HepG2 (cell line): ENCODE data around the gene RBP4. TPM values are rescaled to one million over a fixed set of nuclear protein-coding genes. Genes with fewer than 3 reads are reported as not detected.

Source experiments
- ATAC-seq: fragments of 200-7000 bp; cut with Tn5 transposase; 3 replicates; pipeline ENCODE4 v1.9.1; 2020; ENCODE audit warnings: mild to moderate bottlenecking, moderate library complexity
- BruUV-seq: library from RNA; stranded (reverse); fragments of 400-500 nt; replicated peaks from 2 replicates; lab custom pipeline; 2021; lab: Mats Ljungman, UMichigan
- CTCF ChIA-PET: fragments of 300-600 bp; formaldehyde crosslinking; extraction: SDS; loops from one replicate; lab custom pipeline; 2021; ENCODE audit warnings: low total read pairs, inconsistent platforms, low intra/inter-chr PET ratio; lab: Yijun Ruan, JAX
- POLR2A ChIA-PET: fragments of 350-600 bp; sonication (Branson Sonifier 250); formaldehyde crosslinking; loops from one replicate; lab custom pipeline; 2020; ENCODE audit warnings: antibody characterized with exemption, inconsistent platforms; lab: Yijun Ruan, JAX
- DNase-seq: peaks from one replicate; pipeline ENCODE4 v3.0.0-alpha.2; 2015; ENCODE audit warnings: low spot score
- FAIRE-seq: peaks from 3 replicates; lab custom pipeline; 2011; peaks lifted over from hg19 to GRCh38; lab: Jason Lieb, UNC
- H2AFZ ChIP-seq: one replicate; pipeline ENCODE4 v1.6.1; 2011; ENCODE audit warnings: low read length, inconsistent platforms
- H3K27ac ChIP-seq: fragments of 300-600 bp; 3 replicates; pipeline ENCODE4 v1.8.0; 2011; ENCODE audit warnings: mixed run types, mild to moderate bottlenecking, mixed read lengths, low read length, inconsistent platforms; ENCODE audit not compliant: insufficient read depth; ENCODE audit errors: extremely low read length
- H3K27me3 ChIP-seq, 2 experiments: fragments of 200-600 bp in 1 of 2; 2 replicates in 1 of 2; 3 replicates in 1 of 2; pipeline versions ENCODE4 v1.6.0 to v1.8.0; 2011; ENCODE audit warnings: low read length in 2 of 2, mild to moderate bottlenecking in 2 of 2, moderate library complexity in 2 of 2, inconsistent platforms in 1 of 2; ENCODE audit not compliant: insufficient read depth in 2 of 2, control insufficient read depth in 1 of 2
- H3K36me3 ChIP-seq, 2 experiments: fragments of 200-600 bp in 1 of 2; replicated peaks in 1 of 2; 2 replicates in 1 of 2; 3 replicates in 1 of 2; pipeline versions ENCODE4 v1.5.1 to v1.8.0; 2011; ENCODE audit warnings: low read length in 2 of 2, inconsistent platforms in 1 of 2; ENCODE audit not compliant: insufficient read depth in 2 of 2, control insufficient read depth in 1 of 2
- H3K4me1 ChIP-seq: 2 replicates; pipeline ENCODE4 v1.5.1; 2012; ENCODE audit warnings: low read length, inconsistent platforms; ENCODE audit not compliant: insufficient read depth
- H3K4me2 ChIP-seq: 2 replicates; pipeline ENCODE4 v1.6.0; 2011; ENCODE audit warnings: low read depth, low read length, inconsistent platforms
- H3K4me3 ChIP-seq, 3 experiments: fragments of 200-600 bp in 1 of 3; sonication (generic), shearing (Covaris generic) in 1 of 3; replicated peaks in 1 of 3; 2 replicates each; pipeline ENCODE4 v1.5.1; 2011 to 2016; ENCODE audit warnings: low read length in 3 of 3, inconsistent platforms in 2 of 3, low read depth in 2 of 3, mild to moderate bottlenecking in 2 of 3, control low read depth in 1 of 3, mixed read lengths in 1 of 3; ENCODE audit not compliant: insufficient read depth in 1 of 3
- H3K79me2 ChIP-seq: one replicate; pipeline ENCODE4 v1.6.1; 2011; ENCODE audit warnings: low read length, inconsistent platforms; ENCODE audit not compliant: insufficient read depth
- H3K9ac ChIP-seq: 2 replicates; pipeline ENCODE4 v1.6.0; 2011; ENCODE audit warnings: mild to moderate bottlenecking, low read depth, low read length, inconsistent platforms; ENCODE audit not compliant: insufficient read depth
- H3K9me3 ChIP-seq: 2 replicates; pipeline ENCODE4 v1.5.1; 2012; ENCODE audit warnings: mild to moderate bottlenecking, low read length
- H4K20me1 ChIP-seq: 2 replicates; pipeline ENCODE4 v1.6.0; 2011; ENCODE audit warnings: inconsistent platforms, mild to moderate bottlenecking, low read length, moderate library complexity; ENCODE audit not compliant: insufficient read depth
- BCL3 ChIP-seq: sonication (generic); formaldehyde crosslinking; IDR thresholded peaks from 2 replicates; pipeline ENCODE4 v1.5.1; 2020; ENCODE audit warnings: mild to moderate bottlenecking, missing genetic modification reagents, moderate library complexity
- EP300 ChIP-seq, 3 experiments: sonication (generic) in 1 of 3; formaldehyde crosslinking in 1 of 3; IDR thresholded peaks; 2 replicates each; pipeline versions ENCODE4 v1.5.1 to v1.6.1; 2011 to 2020; ENCODE audit warnings: low read depth in 2 of 3, low read length in 2 of 3, borderline replicate concordance in 1 of 3, improper control_type of control experiment in 1 of 3, mild to moderate bottlenecking in 1 of 3, missing genetic modification reagents in 1 of 3, moderate library complexity in 1 of 3
- ETV6 ChIP-seq: sonication (generic); formaldehyde crosslinking; conservative IDR thresholded peaks from 2 replicates; pipeline ENCODE4 v1.4.0; 2020; ENCODE audit warnings: missing genetic modification reagents
- FOSL2 ChIP-seq: sonication (generic); formaldehyde crosslinking; IDR thresholded peaks from 2 replicates; pipeline ENCODE4 v1.4.0; 2020; ENCODE audit warnings: missing genetic modification reagents
- NFE2 ChIP-seq: sonication (generic); formaldehyde crosslinking; IDR thresholded peaks from 2 replicates; pipeline ENCODE4 v1.4.0; 2020; ENCODE audit warnings: missing genetic modification reagents
- NFIB ChIP-seq: sonication (generic); formaldehyde crosslinking; IDR thresholded peaks from 2 replicates; pipeline ENCODE4 v1.9.0; 2021; ENCODE audit warnings: missing genetic modification reagents, mild to moderate bottlenecking, borderline replicate concordance
- POGZ ChIP-seq: sonication (generic); formaldehyde crosslinking; IDR thresholded peaks from 2 replicates; pipeline ENCODE4 v1.4.0; 2020; ENCODE audit warnings: mild to moderate bottlenecking, missing genetic modification reagents
- SRY ChIP-seq: sonication (generic); formaldehyde crosslinking; IDR thresholded peaks from 2 replicates; pipeline ENCODE4 v1.8.0; 2022; ENCODE audit warnings: mild to moderate bottlenecking, missing genetic modification reagents
- TEF ChIP-seq: sonication (generic); formaldehyde crosslinking; IDR thresholded peaks from 2 replicates; pipeline ENCODE4 v1.5.0; 2020; ENCODE audit warnings: missing genetic modification reagents
- THYN1 ChIP-seq: sonication (generic); formaldehyde crosslinking; IDR thresholded peaks from 2 replicates; pipeline ENCODE4 v1.8.1; 2023; ENCODE audit warnings: low read depth, mild to moderate bottlenecking, moderate library complexity, missing genetic modification reagents, borderline replicate concordance
- ZNF205 ChIP-seq: IDR thresholded peaks from 2 replicates; pipeline ENCODE4 v1.6.1; 2018; ENCODE audit warnings: missing biosample characterization, missing genetic modification reagents
- ZNF230 ChIP-seq: sonication (generic); formaldehyde crosslinking; IDR thresholded peaks from 2 replicates; pipeline ENCODE4 v1.4.0; 2020; ENCODE audit warnings: mild to moderate bottlenecking, missing genetic modification reagents
- ZNF263 ChIP-seq: sonication (generic); formaldehyde crosslinking; IDR thresholded peaks from 2 replicates; pipeline ENCODE4 v1.4.0; 2020; ENCODE audit warnings: missing genetic modification reagents
- ZNF775 ChIP-seq: sonication (generic); formaldehyde crosslinking; IDR thresholded peaks from 2 replicates; pipeline ENCODE4 v1.4.0; 2020; ENCODE audit warnings: missing genetic modification reagents, mild to moderate bottlenecking, moderate library complexity, borderline replicate concordance
- ZNF841 ChIP-seq: sonication (generic); formaldehyde crosslinking; IDR thresholded peaks from 2 replicates; pipeline ENCODE4 v1.8.1; 2023; ENCODE audit warnings: missing genetic modification reagents, borderline replicate concordance
- ZNF879 ChIP-seq: sonication (generic); formaldehyde crosslinking; IDR thresholded peaks from 2 replicates; pipeline ENCODE4 v1.8.1; 2023; ENCODE audit warnings: missing genetic modification reagents
- WGBS: methylation state at CpG from one replicate; pipeline ENCODE4 v1.1.6; 2017; ENCODE audit warnings: low lambda C conversion rate; 5-methylcytosine and 5-hydroxymethylcytosine counted together
- in situ Hi-C: cut with HindIII; loops from 2 replicates; pipeline ENCODE4 v1.10.0; 2017; ENCODE audit warnings: low pct_unique_long_range_greater_than_20kb; ENCODE audit not compliant: extremely low pct_ligation_motif_present
- intact Hi-C: fragments of 100-400 bp; cut with micrococcal nuclease; formaldehyde crosslinking; loops from one replicate; pipeline ENCODE4 v1.10.0; 2022; ENCODE audit not compliant: unreplicated experiment
- polyA plus RNA-seq, 8 experiments: library from polyadenylated mRNA; depleted of rRNA in 3 of 8; stranded (reverse) in 7 of 8; unstranded in 1 of 8; fragments of >200 nt; fragmentation: Illumina TruSeq in 4 of 8; extraction: Trizol in 4 of 8; gene quantifications; 2 replicates each; pipeline versions ENCODE4 v1.2.1 to v1.2.3, GENCODE V29; 2011 to 2016; ENCODE audit warnings: low read depth in 4 of 8, missing spikeins in 1 of 8, mixed read lengths in 1 of 8; ENCODE audit not compliant: insufficient read depth in 1 of 8
- total RNA-seq, 5 experiments: library from RNA; depleted of rRNA; stranded (reverse); fragments of >200 nt; fragmentation: Illumina TruSeq; extraction: Trizol; gene quantifications; 2 replicates each; pipeline ENCODE4 v1.2.3, GENCODE V29; 2016; ENCODE audit warnings: low read depth in 1 of 5
- TF ChIP-seq, protein P1 (sequence below): sonication (generic); formaldehyde crosslinking; IDR thresholded peaks from 2 replicates; pipeline ENCODE4 v1.4.0; 2020; ENCODE audit warnings: mild to moderate bottlenecking, missing genetic modification reagents
- TF ChIP-seq, protein P2 (sequence below): sonication (generic); formaldehyde crosslinking; IDR thresholded peaks from 2 replicates; pipeline ENCODE4 v1.5.0; 2020; ENCODE audit warnings: missing genetic modification reagents

RBP4 gene
- total and polyA plus RNA-seq, 2 of the 13 experiments (the other 11 are each of a cell fraction or from before 2014, with no cell fraction given) = 642 to 931 TPM

- intact Hi-C loops = no loop called here
- Histone ChIP-seq H3K4me1 (peaks cover 30% of the 10 kb centered on the region), H3K4me3 (no peak overlapping the region), H3K4me2 (peak overlapping the region; percentile 45), H3K9ac (no peak overlapping the region), H3K27ac (no peak overlapping the region), H4K20me1 (no peaks in the 10 kb centered on the region), H3K79me2 (no peaks in the 10 kb centered on the region), H3K9me3 (no peaks in the 10 kb centered on the region), H3K27me3 (no peaks in the 10 kb centered on the region; a peak in 1 of 5 replicates), H2AFZ (no peak overlapping the region), H3K36me3 (no peaks in the 10 kb centered on the region)
- WGBS = 40% methylated on average over 7 of the region's 7 CpGs
- ATAC-seq (peak; percentile 82), DNase-seq (no peak), FAIRE-seq (peak; percentile 67)
- in situ Hi-C loops = no loop called here
- no TSS peak for BruUV-seq
- ChIA-PET CTCF (no interaction called here), POLR2A (no interaction called here)
- TF ChIP-seq TEF = no peak
- 0 out of 2 replicates have a peak, but pooled peaks have one; percentile 30 for TF ChIP-seq ZNF205 (CRISPR knock-in tag)
- peak; percentile 46 for TF ChIP-seq ZNF263 (CRISPR knock-in tag)
- no peak for TF ChIP-seq ZNF841
- no peak for TF ChIP-seq ZNF775 (CRISPR knock-in tag)
- TF ChIP-seq ETV6 (CRISPR knock-in tag) = no peak
- TF ChIP-seq NFE2 = no peak
- TF ChIP-seq, protein P1, sequence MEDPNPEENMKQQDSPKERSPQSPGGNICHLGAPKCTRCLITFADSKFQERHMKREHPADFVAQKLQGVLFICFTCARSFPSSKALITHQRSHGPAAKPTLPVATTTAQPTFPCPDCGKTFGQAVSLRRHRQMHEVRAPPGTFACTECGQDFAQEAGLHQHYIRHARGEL (CRISPR knock-in tag) = no peak
- TF ChIP-seq NFIB (CRISPR knock-in tag) = no peak
- no peak for TF ChIP-seq THYN1 (CRISPR knock-in tag)
- no peak for TF ChIP-seq FOSL2 (CRISPR knock-in tag)
- TF ChIP-seq EP300 (IDR thresholded peaks at IDR 0.05; ENCODE audit: low read depth in 2 of 2, low read length in 2 of 2) = peak in 1 of 2 experiments; percentile 62; a peak in 1 of 4 replicates
- no peak for TF ChIP-seq EP300 (CRISPR knock-in tag; IDR thresholded peaks at IDR 0.05; ENCODE audit: borderline replicate concordance)
- TF ChIP-seq ZNF879 = no peak
- TF ChIP-seq BCL3 (CRISPR knock-in tag) = no peak
- TF ChIP-seq, protein P2, sequence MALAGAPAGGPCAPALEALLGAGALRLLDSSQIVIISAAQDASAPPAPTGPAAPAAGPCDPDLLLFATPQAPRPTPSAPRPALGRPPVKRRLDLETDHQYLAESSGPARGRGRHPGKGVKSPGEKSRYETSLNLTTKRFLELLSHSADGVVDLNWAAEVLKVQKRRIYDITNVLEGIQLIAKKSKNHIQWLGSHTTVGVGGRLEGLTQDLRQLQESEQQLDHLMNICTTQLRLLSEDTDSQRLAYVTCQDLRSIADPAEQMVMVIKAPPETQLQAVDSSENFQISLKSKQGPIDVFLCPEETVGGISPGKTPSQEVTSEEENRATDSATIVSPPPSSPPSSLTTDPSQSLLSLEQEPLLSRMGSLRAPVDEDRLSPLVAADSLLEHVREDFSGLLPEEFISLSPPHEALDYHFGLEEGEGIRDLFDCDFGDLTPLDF (CRISPR knock-in tag) = no peak
- TF ChIP-seq POGZ (CRISPR knock-in tag) = no peak
- TF ChIP-seq ZNF230 = no peak
- no peak for TF ChIP-seq SRY (CRISPR knock-in tag)
Observed at GRCh38 chr10:93614101-93614825, 13.2 kb upstream of the RBP4 start.
